ENCODE measurements around the gene SLC7A14.

SLC7A14 gene

DNA sequence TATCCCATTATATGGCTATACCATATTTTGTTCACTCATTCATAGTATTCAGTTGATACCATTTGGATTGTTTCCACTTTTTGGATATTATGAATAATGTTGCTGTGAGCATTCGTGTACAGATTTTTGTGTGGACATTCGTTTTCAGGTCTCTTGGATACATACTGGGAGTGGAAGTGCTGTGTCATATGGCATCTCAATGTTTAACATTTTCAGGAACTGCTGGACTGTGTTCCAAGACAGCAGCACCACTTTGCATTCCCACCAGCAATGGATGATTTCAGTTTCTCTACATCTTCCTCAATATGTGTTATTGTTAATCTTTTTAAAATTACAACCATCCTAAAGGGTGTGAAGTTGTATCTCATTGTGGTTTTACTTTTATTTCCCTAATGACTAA lies 34.6 kb downstream of the SLC7A14 start:
- TF ChIP-seq, protein P1, sequence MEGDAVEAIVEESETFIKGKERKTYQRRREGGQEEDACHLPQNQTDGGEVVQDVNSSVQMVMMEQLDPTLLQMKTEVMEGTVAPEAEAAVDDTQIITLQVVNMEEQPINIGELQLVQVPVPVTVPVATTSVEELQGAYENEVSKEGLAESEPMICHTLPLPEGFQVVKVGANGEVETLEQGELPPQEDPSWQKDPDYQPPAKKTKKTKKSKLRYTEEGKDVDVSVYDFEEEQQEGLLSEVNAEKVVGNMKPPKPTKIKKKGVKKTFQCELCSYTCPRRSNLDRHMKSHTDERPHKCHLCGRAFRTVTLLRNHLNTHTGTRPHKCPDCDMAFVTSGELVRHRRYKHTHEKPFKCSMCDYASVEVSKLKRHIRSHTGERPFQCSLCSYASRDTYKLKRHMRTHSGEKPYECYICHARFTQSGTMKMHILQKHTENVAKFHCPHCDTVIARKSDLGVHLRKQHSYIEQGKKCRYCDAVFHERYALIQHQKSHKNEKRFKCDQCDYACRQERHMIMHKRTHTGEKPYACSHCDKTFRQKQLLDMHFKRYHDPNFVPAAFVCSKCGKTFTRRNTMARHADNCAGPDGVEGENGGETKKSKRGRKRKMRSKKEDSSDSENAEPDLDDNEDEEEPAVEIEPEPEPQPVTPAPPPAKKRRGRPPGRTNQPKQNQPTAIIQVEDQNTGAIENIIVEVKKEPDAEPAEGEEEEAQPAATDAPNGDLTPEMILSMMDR (IDR thresholded peaks at IDR 0.05; ENCODE audit: low read length) = no peak
- TF ChIP-seq EZH2phosphoT487 (IDR thresholded peaks at IDR 0.05; ENCODE audit: low read length) = no peak
- TF ChIP-seq EZH2 (optimal IDR thresholded peaks at IDR 0.05; ENCODE audit: low read depth, low read length) = no peak
- H3K27me3 ChIP-seq (replicated peaks; ENCODE audit: insufficient read depth, low read length) = no peaks in the 10 kb centered on the region
- DNase-seq = no peak

DNA sequence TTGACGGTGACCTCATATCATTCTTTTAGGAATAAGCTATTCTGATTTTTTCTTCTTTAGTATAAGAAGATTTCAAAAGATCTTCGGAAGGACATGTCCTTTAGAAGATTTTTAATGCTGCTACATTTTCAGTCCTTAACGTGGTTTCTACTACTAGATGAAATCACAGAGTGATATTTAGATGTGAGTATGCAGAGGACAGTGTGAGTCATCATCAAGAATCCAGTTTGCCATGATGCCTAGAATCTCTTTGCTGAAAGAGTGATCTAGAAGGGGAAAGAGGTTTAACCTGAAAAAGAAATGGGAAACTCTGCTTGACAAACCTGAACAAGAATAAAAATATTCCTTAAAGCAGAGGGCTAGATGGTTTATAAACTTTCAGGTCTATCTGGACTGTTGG lies 43.2 kb downstream of the SLC7A14 start:
- Histone ChIP-seq H3K4me1 (ENCODE audit: low read length) (no peaks in the 10 kb centered on the region), H3F3A (ENCODE audit: insufficient read depth, low read length) (no peaks in the 10 kb centered on the region), H3K79me2 (ENCODE audit: low read length) (no peaks in the 10 kb centered on the region), H3K4me3 (ENCODE audit: low read length) (no peak overlapping the region), H3K36me3 (replicated peaks; ENCODE audit: insufficient read depth, low read length) (no peaks in the 10 kb centered on the region), H3K9ac (ENCODE audit: low read length) (no peak overlapping the region), H4K20me1 (ENCODE audit: insufficient read depth, low read length) (no peaks in the 10 kb centered on the region), H3K9me3 (replicated peaks; ENCODE audit: insufficient read depth, low read length) (no peaks in the 10 kb centered on the region), H3K9me2 (replicated peaks; ENCODE audit: insufficient read depth, low read length) (no peaks in the 10 kb centered on the region), H3K27ac (ENCODE audit: low read length) (no peak overlapping the region), H3K27me3 (replicated peaks; ENCODE audit: insufficient read depth, low read length) (no peaks in the 10 kb centered on the region), H3K4me2 (ENCODE audit: low read depth, low read length) (no peak overlapping the region), H2AFZ (ENCODE audit: low read length) (no peak overlapping the region)
- DNase-seq = no peak
- TF ChIP-seq EZH2phosphoT487 (IDR thresholded peaks at IDR 0.05; ENCODE audit: low read length) (no peak), EZH2 (optimal IDR thresholded peaks at IDR 0.05; ENCODE audit: low read depth, low read length) (no peak)
- TF ChIP-seq, protein P1 (IDR thresholded peaks at IDR 0.05; ENCODE audit: low read length) = no peak

More for the DNA sequence above, 34.6 kb downstream of the SLC7A14 start:
- Histone ChIP-seq H3K4me3 (ENCODE audit: low read length) (no peak overlapping the region), H3K4me2 (ENCODE audit: low read depth, low read length) (no peak overlapping the region), H3K9ac (ENCODE audit: low read length) (no peak overlapping the region), H3K36me3 (replicated peaks; ENCODE audit: insufficient read depth, low read length) (no peaks in the 10 kb centered on the region), H3K27ac (ENCODE audit: low read length) (no peak overlapping the region), H3K79me2 (ENCODE audit: low read length) (no peaks in the 10 kb centered on the region), H3F3A (ENCODE audit: insufficient read depth, low read length) (no peaks in the 10 kb centered on the region), H4K20me1 (ENCODE audit: insufficient read depth, low read length) (no peaks in the 10 kb centered on the region), H2AFZ (ENCODE audit: low read length) (no peak overlapping the region), H3K9me2 (replicated peaks; ENCODE audit: insufficient read depth, low read length) (no peaks in the 10 kb centered on the region), H3K4me1 (ENCODE audit: low read length) (no peaks in the 10 kb centered on the region), H3K9me3 (replicated peaks; ENCODE audit: insufficient read depth, low read length) (no peaks in the 10 kb centered on the region)

DNA sequence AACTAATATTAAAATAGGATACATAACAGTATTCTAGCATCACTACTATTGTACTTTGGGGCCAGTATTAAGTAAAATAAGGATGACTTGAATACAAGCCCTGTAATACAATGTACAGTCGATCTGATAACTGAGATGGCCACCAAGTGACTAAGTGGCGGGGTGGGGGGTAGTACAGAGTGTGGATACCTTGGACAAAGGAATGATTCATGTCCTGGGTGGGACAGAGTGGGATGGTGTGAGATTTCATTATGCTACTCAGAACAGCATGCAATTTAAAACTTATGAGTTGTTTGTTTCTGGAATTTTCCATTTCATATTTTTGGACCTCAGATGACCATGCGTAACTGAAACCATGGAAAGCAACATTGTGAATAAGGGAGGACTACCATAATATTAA lies 46.0 kb downstream of the SLC7A14 start:
- Histone ChIP-seq H3K4me2 (ENCODE audit: low read depth, low read length) (no peak overlapping the region), H4K20me1 (ENCODE audit: insufficient read depth, low read length) (no peaks in the 10 kb centered on the region), H3F3A (ENCODE audit: insufficient read depth, low read length) (no peaks in the 10 kb centered on the region), H3K27ac (ENCODE audit: low read length) (no peak overlapping the region), H3K36me3 (replicated peaks; ENCODE audit: insufficient read depth, low read length) (no peaks in the 10 kb centered on the region), H3K4me1 (ENCODE audit: low read length) (no peaks in the 10 kb centered on the region), H2AFZ (ENCODE audit: low read length) (no peak overlapping the region), H3K9ac (ENCODE audit: low read length) (no peak overlapping the region), H3K79me2 (ENCODE audit: low read length) (no peaks in the 10 kb centered on the region), H3K4me3 (ENCODE audit: low read length) (no peak overlapping the region), H3K9me3 (replicated peaks; ENCODE audit: insufficient read depth, low read length) (no peaks in the 10 kb centered on the region), H3K9me2 (replicated peaks; ENCODE audit: insufficient read depth, low read length) (no peaks in the 10 kb centered on the region), H3K27me3 (replicated peaks; ENCODE audit: insufficient read depth, low read length) (no peaks in the 10 kb centered on the region)
- no peak for DNase-seq
- TF ChIP-seq EZH2 (optimal IDR thresholded peaks at IDR 0.05; ENCODE audit: low read depth, low read length) (no peak), EZH2phosphoT487 (IDR thresholded peaks at IDR 0.05; ENCODE audit: low read length) (no peak)
- TF ChIP-seq, protein P1 (IDR thresholded peaks at IDR 0.05; ENCODE audit: low read length) = no peak
